22Rv1 (cell line): ENCODE measurements around the gene CEP20.

Source experiments
- ZFX ChIP-seq: fragments of 450-650 bp; IDR thresholded peaks from 2 replicates; pipeline ENCODE4 v1.6.1; 2017; ENCODE audit warnings: antibody characterized with exemption, borderline replicate concordance
- TF ChIP-seq, protein P1 (sequence below): fragments of 450-650 bp; IDR thresholded peaks from 2 replicates; pipeline ENCODE4 v1.5.1; 2017; ENCODE audit warnings: mild to moderate bottlenecking

DNA sequence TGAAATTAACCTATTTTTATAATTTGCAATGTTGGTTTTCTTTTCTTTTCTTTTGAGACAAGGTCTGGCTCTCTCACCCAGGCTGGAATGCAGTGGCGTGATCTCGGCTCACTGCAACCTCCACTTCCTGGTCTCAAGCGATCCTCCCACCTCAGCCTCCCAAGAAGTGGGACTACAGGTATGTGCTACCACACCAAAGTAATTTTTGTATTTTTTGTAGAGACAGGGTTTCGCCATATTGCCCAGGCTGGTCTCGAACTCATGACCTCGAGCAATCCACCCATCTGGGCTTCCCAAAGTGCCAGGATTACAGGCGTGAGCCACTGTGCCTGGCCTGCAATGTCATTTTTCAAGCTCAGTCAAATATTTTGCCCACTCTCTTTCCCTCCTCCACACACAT, 67.6 kb downstream of the CEP20 start:
- TF ChIP-seq, protein P1, sequence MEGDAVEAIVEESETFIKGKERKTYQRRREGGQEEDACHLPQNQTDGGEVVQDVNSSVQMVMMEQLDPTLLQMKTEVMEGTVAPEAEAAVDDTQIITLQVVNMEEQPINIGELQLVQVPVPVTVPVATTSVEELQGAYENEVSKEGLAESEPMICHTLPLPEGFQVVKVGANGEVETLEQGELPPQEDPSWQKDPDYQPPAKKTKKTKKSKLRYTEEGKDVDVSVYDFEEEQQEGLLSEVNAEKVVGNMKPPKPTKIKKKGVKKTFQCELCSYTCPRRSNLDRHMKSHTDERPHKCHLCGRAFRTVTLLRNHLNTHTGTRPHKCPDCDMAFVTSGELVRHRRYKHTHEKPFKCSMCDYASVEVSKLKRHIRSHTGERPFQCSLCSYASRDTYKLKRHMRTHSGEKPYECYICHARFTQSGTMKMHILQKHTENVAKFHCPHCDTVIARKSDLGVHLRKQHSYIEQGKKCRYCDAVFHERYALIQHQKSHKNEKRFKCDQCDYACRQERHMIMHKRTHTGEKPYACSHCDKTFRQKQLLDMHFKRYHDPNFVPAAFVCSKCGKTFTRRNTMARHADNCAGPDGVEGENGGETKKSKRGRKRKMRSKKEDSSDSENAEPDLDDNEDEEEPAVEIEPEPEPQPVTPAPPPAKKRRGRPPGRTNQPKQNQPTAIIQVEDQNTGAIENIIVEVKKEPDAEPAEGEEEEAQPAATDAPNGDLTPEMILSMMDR: no peak
- TF ChIP-seq ZFX: no peak
